Upper lobe of right lung (tissue), 1 donor: ENCODE measurements around the gene ADCY7. TPM values are rescaled to one million over a fixed set of nuclear protein-coding genes. Genes with fewer than 3 reads are reported as not detected.

ENCODE experiments used
- ATAC-seq: fragments of 200-7000 bp; cut with Tn5 transposase; one replicate; pipeline ENCODE4 v1.9.1; 2020; ENCODE audit warnings: mild to moderate bottlenecking, moderate library complexity
- DNase-seq: peaks from one replicate; pipeline ENCODE4 v3.0.0-alpha.2; 2020
- H3K27ac ChIP-seq: fragments of 200-600 bp; one replicate; pipeline ENCODE4 v1.8.0; 2022
- H3K27me3 ChIP-seq: fragments of 200-600 bp; one replicate; pipeline ENCODE4 v1.8.0; 2022; ENCODE audit warnings: mild to moderate bottlenecking
- H3K36me3 ChIP-seq: fragments of 200-600 bp; one replicate; pipeline ENCODE4 v1.8.0; 2022
- H3K4me1 ChIP-seq: fragments of 200-600 bp; one replicate; pipeline ENCODE4 v1.8.0; 2022
- H3K4me3 ChIP-seq: fragments of 200-600 bp; one replicate; pipeline ENCODE4 v1.8.0; 2022; ENCODE audit warnings: mild to moderate bottlenecking
- H3K9me3 ChIP-seq: fragments of 200-600 bp; one replicate; pipeline ENCODE4 v1.8.0; 2022
- CTCF ChIP-seq: fragments of 200-600 bp; IDR thresholded peaks from one replicate; pipeline ENCODE4 v1.8.0; 2022; ENCODE audit warnings: antibody characterized with exemption
- intact Hi-C: fragments of 100-400 bp; cut with DNase I; formaldehyde crosslinking; loops from one replicate; pipeline ENCODE4 v1.11.0; 2022
- total RNA-seq: library from RNA; stranded (reverse); fragmentation: NEBNext Ultra II Directional; extraction: Animal tissue kit (Norgen Biotek cat#: 25700); gene quantifications from one replicate; pipeline ENCODE4 v1.2.1, GENCODE V29; 2021
- donor health status: DM: no; HTN: yes; CAD: no; lungs with severe emphysema.

ADCY7 gene
- total RNA-seq, 1 donor from 2014 or later = 88.1 TPM

GRCh38 chr16:50309527-50310307 is 43.4 kb downstream of the ADCY7 start:
- no peak for ATAC-seq
- TF ChIP-seq CTCF = no peak
- Histone ChIP-seq H3K27ac (no peak overlapping the region), H3K36me3 (peaks cover 55% of the 10 kb centered on the region), H3K4me3 (no peak overlapping the region), H3K27me3 (no peaks in the 10 kb centered on the region), H3K9me3 (no peaks in the 10 kb centered on the region), H3K4me1 (peaks cover 6% of the 10 kb centered on the region)
- no peak for DNase-seq
- intact Hi-C loops = no loop called here

GRCh38 chr16:50310308-50311133 is 44.2 kb downstream of the ADCY7 start:
- DNase-seq (no peak), ATAC-seq (no peak)
- Histone ChIP-seq H3K4me3 (no peak overlapping the region), H3K36me3 (peaks cover 57% of the 10 kb centered on the region), H3K9me3 (no peaks in the 10 kb centered on the region), H3K27ac (no peak overlapping the region), H3K4me1 (peaks cover 6% of the 10 kb centered on the region), H3K27me3 (no peaks in the 10 kb centered on the region)
- intact Hi-C loops = no loop called here
- TF ChIP-seq CTCF = no peak

GRCh38 chr16:50311134-50311528 is 44.8 kb downstream of the ADCY7 start:
- Histone ChIP-seq H3K27ac (no peak overlapping the region), H3K9me3 (no peaks in the 10 kb centered on the region), H3K27me3 (no peaks in the 10 kb centered on the region), H3K4me1 (peaks cover 6% of the 10 kb centered on the region), H3K36me3 (peaks cover 63% of the 10 kb centered on the region), H3K4me3 (no peak overlapping the region)
- ATAC-seq (no peak), DNase-seq (no peak)
- TF ChIP-seq CTCF = no peak
- intact Hi-C loops = no loop called here

GRCh38 chr16:50311891-50312501 is 45.6 kb downstream of the ADCY7 start:
- Histone ChIP-seq H3K36me3 (peaks cover 69% of the 10 kb centered on the region), H3K4me3 (no peak overlapping the region), H3K27ac (no peak overlapping the region), H3K9me3 (no peaks in the 10 kb centered on the region), H3K27me3 (no peaks in the 10 kb centered on the region), H3K4me1 (peaks cover 6% of the 10 kb centered on the region)
- intact Hi-C loops = no loop called here
- DNase-seq = peak; percentile 63
- no peak for ATAC-seq
- no peak for TF ChIP-seq CTCF

GRCh38 chr16:50313596-50314478 is 47.5 kb downstream of the ADCY7 start:
- peak overlapping the region; percentile 17 for H3K27ac ChIP-seq
- no peaks in the 10 kb centered on the region for H3K27me3 ChIP-seq
- peaks cover 6% of the 10 kb centered on the region for H3K4me1 ChIP-seq
- peak; percentile 80 for ATAC-seq
- peaks cover 80% of the 10 kb centered on the region for H3K36me3 ChIP-seq
- DNase-seq = peak; percentile 78
- TF ChIP-seq CTCF = no peak
- H3K9me3 ChIP-seq = no peaks in the 10 kb centered on the region
- H3K4me3 ChIP-seq = no peak overlapping the region
- intact Hi-C loops = no loop called here
